GM18951 (cell line): ENCODE results near the gene BLOC1S4.

ENCODE experiments used
- POLR2A ChIP-seq: IDR thresholded peaks from 4 replicates; pipeline ENCODE4 v1.6.1; 2011; ENCODE audit warnings: mild to moderate bottlenecking; ENCODE audit not compliant: insufficient read length, insufficient read depth; ENCODE audit errors: extremely low read depth
- in situ Hi-C: fragments of 300-500 bp; cut with MboI; formaldehyde crosslinking; loops from one replicate; pipeline ENCODE4 v1.12.0; 2022; ENCODE audit warnings: low sequenced_read_pairs, mixed read lengths, inconsistent platforms; ENCODE audit not compliant: unreplicated experiment

Gene BLOC1S4

GRCh38 chr4:6714954-6715353 is 1.0 kb upstream of the BLOC1S4 start:
- in situ Hi-C loops, result loop anchor here (10.0 kb wide), 1 partner anchor 330 kb away; the partner anchor contains the start of gene TADA2B
- no peak for TF ChIP-seq POLR2A

DNA sequence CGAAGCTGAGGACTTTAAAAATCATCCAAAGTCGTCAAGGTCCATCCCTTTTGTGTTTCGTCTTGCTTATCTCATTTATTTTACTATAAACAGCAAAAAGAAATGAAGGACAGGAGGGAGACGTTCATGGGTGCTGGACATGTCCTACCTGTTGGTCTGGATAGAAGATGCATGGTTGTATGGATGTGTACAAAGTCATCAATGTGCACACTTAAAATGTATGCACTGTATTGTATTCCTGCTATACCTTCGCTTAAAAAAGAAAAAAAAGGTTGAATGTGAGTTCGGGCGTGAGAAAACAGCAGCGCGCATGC is 313 bp upstream of the BLOC1S4 start:
- in situ Hi-C loops, result loop anchor here (10.0 kb wide), 1 partner anchor 329 kb away; the partner anchor contains the start of gene TADA2B
- TF ChIP-seq POLR2A, result no peak

DNA sequence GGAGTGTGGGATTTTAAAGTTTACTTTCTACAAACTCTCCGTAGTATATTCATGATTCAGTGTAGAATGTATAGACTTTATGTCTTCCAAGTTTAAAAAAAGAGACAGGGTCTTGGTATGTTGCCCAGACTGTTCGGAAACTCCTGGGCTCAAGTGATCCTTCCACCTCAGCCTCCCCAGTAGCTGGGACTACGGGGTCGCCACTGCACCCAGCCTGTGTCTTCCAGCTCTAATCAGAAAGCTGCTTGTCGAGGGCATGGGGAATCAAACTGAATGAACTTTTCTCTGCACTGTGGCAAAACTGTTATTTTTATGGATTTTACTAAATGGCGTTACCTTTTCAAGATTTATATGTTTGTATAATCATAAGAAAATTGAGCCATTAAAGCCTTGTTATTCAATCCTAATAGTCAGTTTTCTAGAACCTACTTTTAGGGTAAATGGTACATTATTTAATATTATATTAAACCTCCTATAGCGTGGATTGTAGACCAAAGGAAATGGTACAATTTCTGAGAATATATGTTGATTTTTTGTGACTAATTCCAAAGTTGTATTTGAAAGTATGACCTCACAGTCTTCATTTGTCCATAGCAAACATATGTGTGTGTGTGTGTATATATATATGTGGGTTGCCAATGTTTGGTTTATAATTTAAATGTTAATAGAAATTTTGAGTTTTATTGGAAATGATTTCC is 1.1 kb downstream of the BLOC1S4 start:
- in situ Hi-C loops, result loop anchor here (10.0 kb wide), 1 partner anchor 328 kb away; the partner anchor contains the start of gene TADA2B
- TF ChIP-seq POLR2A, result no peak

DNA sequence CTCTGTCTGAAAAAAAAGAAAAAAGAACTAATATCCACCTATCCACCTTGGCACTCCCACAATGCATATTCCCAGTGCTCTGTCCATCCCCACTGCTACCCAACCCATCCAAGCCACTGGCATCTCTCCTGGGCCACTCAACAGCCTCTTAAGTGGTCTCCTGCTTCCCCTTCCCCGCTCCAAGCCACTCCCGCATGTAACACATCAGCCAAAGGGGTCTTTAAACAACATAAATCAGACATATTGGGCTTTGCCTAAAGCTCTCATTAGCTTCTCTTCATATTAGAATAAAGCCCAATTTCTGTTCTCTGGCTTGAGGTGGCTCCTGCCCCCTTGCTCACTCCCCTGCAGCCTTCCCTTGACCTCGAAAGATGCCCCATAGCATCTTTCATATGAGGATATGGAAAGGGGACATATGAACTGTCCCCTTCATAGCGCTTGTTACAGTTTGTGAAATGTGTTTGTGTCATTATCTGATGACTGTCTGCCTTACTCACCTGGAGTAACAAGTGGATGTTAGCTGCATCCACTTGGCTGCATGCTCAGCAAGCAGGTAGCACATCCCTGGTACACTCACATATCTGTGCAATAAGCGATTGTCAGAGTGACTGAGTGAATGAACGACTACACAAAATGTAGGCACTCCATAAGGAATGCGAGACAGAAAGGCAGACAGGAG is 3.1 kb downstream of the BLOC1S4 start:
- in situ Hi-C loops, result loop anchor here (10.0 kb wide), 1 partner anchor 326 kb away; the partner anchor contains the start of gene TADA2B

DNA sequence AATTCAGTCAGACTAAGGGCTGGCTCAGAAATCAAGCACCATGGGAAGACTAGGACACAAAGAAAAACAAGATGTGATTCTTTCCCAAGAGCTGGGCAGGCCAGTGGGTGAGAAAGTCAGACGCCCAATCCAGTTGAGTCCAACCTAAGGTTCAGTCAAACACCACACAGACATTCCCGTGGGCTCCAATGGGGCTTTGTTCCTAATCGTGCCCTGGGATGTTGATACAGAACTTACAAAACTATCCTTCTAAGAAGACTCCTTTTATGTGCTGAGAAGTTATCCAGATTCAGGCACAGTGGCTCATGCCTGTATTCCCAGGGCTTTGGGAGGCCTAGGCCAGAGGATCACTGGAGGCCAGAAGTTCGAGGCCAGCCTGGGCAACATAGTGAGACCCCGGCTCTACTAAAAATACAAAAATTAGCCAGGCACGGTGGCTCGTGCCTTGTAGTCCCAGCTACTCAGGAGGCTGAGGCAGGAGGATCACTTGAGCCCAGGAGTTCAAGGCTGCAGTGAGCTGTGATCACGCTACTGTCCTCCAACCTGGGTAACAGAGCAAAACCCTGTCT is 3.7 kb downstream of the BLOC1S4 start:
- in situ Hi-C loops, result loop anchor here (10.0 kb wide), 2 partner anchors 325 to 345 kb away; partner anchors contain the start of genes GRPEL1 and TADA2B
- no peak for TF ChIP-seq POLR2A

More for the DNA sequence above, 3.1 kb downstream of the BLOC1S4 start:
- no peak for TF ChIP-seq POLR2A

DNA sequence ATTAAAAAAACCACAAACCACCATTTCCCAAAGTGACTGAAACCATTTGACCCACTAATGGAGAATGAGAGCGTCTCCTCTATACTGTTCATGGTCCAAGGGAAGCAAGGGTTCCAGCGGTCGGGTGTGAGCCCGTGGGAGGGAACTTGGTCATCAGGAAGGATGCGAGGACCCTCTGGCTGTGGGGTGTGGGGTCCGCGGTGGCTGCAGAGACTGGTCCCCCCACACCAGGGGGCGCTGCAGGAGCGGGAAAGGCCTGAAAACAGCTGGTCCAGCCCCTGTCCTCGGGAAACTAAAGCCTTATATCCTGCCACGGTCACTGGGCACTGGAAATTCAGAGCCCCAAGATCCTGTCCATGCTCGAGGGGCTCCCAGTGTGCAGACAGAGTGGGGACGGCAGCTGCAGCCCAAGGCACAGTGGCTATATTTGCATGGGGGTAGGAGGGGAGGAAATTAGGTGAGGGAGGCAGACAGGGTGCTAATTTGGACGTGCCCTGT is 4.3 kb downstream of the BLOC1S4 start:
- no peak for TF ChIP-seq POLR2A
- in situ Hi-C loops, result loop anchor here (10.0 kb wide), 1 partner anchor 345 kb away; the partner anchor contains the start of gene GRPEL1

DNA sequence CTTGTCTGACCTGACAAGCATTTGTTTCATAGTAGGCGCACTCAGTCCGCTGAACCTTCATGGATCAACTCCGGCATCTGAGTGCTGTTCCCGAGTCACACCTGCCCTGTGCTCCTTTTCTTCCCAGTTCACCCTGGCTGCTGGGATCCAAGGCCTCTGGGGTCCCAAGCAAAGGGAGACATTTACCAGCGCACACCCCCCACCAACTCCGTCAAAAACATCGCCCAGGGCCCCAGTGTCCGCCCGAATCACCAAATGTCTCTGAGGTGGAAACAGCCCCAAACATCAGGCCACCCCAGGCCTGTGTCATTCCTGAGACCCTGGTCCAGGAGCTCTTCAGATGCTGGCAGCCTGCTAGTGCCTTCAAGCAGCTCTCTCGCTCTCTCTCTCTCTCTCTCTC is 5.1 kb downstream of the BLOC1S4 start:
- in situ Hi-C loops, result loop anchor here (10.0 kb wide), 1 partner anchor 344 kb away; the partner anchor contains the start of gene GRPEL1
- no peak for TF ChIP-seq POLR2A

DNA sequence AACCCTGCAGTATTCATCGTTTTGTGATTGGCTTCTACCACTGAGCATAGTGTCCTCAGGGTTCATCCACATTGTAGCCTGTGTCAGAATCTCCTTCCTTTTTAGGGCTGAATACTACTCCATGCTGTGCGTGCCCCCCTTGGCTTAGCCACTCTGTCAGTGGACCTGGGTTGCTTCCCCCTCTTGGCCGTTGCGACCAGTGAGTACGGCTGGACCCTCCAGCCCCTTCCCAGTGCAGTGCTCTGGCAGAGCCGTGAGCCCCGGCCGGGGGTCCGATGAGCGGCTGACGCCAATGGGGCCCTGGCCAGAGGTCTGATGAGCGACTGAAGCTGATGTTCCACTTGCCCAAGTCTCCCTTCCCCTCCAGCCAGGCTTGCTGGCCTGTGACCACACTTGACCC is 6.9 kb downstream of the BLOC1S4 start:
- in situ Hi-C loops, result loop anchor here (10.0 kb wide), 1 partner anchor 342 kb away; the partner anchor contains the start of gene GRPEL1
- no peak for TF ChIP-seq POLR2A

GRCh38 chr4:6723851-6724250 is 7.9 kb downstream of the BLOC1S4 start:
- no peak for TF ChIP-seq POLR2A
- in situ Hi-C loops, result loop anchor here (10.0 kb wide), 1 partner anchor 341 kb away; the partner anchor contains the start of gene GRPEL1

DNA sequence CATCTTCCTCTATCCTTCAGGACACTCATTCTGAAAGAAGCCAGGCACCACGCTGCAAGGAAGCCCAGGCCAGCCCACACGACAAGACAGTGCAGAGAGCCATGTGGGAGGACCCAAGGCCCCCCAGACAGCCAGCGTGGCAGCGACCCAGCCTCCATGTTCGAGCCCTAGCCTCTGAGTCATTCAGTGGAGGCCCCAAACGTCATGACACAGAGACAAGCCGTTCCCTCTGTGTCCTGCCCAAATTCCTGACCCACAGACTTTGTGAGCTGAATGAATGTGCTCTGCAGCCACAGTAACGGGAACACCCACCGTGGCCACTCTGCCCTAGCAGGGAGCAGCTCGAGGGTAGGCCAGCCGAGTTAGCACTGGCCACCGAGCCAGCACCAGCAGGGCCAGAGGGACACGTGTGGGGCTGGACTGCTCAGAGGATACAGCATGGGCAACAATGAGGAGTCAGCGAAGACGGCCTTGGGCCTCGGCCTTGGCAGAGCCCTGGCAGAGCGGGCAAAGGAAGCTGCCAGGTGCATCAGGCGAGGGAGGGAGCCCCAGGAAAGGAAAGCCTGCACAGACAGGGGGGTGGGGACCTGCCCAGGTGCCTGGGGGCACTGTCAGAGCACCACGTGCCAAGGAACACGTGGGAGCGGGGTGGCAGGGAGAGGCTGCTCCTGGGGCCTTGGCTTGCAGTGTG is 8.6 kb downstream of the BLOC1S4 start:
- in situ Hi-C loops, result loop anchor here (10.0 kb wide), 1 partner anchor 340 kb away; the partner anchor contains the start of gene GRPEL1
- TF ChIP-seq POLR2A, result no peak

- in situ Hi-C loops, result loop anchor here (10.0 kb wide), 1 partner anchor 339 kb away; the partner anchor contains the start of gene GRPEL1
These were observed 9.5 kb downstream of the BLOC1S4 start for GRCh38 chr4:6725427-6725961.
